OCI-M2 (cell line): ENCODE data around the gene WDR33.
A peak's percentile ranks its signal among the peaks of the same experiment; 100 is the strongest.

ENCODE experiments used
- DNase-seq: peaks from one replicate; lab custom pipeline; 2025; ENCODE audit not compliant: unreplicated experiment; lab: John Stamatoyannopoulos, UW

WDR33 gene

GRCh38 chr2:127721978-127722355 is 89.0 kb downstream of the WDR33 start:
- no peak for DNase-seq

DNA sequence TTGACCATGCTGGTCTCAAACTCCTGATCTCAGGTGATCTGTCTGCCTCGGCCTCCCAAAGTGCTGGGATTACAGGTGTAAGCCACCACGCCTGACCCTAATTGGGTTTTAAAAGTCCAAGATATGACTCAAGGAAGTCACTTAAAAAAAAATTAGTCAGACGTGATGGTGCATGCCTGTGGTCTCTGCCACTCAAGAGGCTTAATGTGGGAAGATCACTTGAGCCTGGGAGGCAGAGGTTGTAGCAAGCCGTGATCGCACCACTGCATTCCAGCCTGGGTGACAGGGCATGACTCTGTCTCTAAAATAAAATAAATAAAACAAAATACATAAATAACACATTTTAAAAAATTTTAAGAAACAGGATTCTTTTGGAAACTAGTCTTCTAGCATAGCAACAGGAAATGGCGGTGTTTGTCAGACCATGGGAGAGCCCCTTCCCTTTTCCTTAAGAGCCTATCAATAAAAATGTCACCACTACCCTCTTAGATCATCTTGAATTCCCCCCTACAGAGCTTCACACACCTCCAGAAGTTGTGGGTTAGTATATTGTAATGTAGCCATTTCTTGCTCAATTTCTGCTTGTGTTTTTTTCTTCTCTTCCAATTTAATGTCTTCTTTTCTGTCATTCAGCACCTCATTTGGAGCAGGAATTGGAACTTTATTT is 89.5 kb downstream of the WDR33 start:
- no peak for DNase-seq

DNA sequence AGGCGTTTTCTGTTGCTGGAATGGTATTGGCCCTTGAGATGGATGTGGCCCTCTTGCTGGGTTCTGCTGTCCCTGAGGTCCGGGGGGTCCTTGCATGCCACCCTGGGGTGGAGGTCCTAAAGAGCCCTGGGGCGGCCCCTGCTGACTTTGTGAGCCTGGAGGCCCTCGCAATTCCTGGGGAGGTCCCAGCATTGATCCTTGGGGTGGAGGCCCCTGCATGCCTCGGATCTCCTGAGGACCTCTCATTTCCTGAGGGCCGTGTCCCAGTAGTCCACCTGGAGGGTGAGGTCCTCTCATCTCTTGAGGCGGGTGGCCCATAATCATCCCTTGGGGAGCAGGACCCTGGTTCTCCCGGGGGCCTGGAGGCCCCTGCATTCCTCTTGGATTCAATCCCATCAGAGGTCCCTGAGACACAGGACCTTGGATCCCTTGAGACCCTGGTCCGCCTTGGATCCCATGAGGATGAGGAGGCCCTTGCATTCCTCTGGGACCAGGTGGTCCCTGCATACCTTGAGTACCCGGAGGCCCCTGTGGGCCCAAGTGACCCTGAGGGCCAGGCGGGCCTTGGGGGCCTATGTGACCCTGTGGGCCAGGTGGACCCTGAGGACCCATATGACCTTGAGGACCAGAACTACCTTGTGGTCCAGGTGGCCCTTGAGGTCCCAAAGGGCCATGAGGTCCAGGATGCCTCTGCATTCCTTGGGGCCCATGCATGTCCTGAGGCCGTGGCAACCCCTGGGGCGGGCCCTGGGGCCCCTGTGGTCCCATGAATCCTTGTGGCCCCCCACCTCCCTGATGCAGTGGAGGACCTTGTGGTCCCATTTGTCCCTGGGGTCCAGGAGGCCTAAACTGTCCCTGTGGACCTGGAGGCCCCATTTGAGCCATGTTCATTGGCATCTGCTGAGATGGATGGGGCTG is 91.4 kb downstream of the WDR33 start:
- DNase-seq = no peak

GRCh38 chr2:127718271-127718670 is 92.7 kb downstream of the WDR33 start:
- no peak for DNase-seq

DNA sequence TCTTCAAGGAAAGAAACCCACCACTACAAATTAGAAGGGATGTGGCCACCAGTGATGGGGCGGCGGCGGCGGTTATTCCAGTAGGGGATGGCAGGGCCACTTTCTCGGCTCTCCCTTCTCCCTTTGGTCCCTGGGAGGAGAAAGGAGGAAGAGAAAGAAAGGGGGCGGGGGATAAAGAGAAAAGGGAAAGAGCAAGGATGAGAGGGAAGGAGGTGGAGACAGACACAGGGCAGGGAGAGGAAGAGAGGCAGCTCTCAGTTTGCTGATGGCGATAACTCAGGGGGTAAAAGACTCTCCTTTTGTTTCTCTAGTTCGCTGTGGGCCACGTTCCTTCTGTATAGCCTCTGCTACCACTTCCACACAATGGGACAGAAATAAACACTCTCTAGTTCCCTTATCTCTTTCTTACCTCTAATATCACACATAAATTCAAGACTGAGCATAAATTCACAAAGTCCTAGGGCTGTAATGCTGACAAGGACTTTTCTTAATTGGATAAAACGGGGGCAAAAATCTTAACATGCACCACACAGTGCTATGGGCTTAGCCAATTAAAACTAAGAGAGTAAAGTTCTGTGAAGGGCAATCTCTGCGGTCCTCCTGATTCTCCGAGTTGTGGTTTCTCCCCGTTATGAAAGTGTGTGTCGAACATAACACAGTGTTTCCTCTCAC is 95.1 kb downstream of the WDR33 start:
- DNase-seq = no peak

DNA sequence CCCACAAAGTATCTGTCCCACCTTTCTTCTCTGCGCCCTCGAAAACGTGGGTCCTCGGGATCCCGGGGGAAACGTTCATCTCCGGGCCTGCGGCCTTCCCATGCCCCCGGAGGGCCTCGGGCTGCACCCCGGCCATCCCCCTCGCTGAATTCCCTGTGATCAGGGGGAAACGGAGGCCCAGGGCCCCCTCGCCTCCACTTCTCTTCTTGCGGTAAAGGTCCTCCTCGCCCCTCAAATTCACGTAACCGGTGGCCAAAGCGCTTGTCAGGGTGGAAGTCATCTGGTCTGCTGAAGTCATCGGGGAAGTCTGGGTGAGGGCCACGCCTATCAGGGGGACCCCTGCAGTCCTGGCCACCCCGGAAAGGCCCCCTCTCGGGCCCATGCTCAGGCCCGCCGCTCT is 97.4 kb downstream of the WDR33 start:
- no peak for DNase-seq

DNA sequence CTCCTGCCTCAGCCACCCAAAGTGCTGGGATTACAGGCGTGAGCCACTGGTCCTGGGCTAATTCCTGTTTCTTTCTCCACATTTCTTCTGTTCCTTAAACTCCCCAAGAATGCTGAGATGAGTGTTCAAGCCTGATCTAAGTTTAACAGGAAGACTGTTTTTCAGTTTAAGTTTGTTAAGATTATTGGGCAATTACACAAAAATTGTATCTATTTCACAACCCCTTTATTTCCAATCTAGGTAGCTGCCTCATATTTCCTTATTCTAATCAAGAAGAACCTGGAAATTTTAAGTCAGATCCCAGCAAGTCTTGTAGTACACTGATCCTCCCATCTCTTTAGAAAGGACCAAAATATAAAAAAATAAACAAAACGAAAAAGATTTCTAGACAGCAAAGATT is 98.0 kb downstream of the WDR33 start:
- DNase-seq = no peak

- no peak for DNase-seq
Observed at GRCh38 chr2:127709336-127709735, 101.6 kb downstream of the WDR33 start.

GRCh38 chr2:127707890-127708648 is 102.9 kb downstream of the WDR33 start:
- DNase-seq = no peak

GRCh38 chr2:127706215-127706990 is 104.6 kb downstream of the WDR33 start:
- DNase-seq = no peak

- DNase-seq = no peak
Observed at GRCh38 chr2:127705391-127706065, 105.4 kb downstream of the WDR33 start.

DNA sequence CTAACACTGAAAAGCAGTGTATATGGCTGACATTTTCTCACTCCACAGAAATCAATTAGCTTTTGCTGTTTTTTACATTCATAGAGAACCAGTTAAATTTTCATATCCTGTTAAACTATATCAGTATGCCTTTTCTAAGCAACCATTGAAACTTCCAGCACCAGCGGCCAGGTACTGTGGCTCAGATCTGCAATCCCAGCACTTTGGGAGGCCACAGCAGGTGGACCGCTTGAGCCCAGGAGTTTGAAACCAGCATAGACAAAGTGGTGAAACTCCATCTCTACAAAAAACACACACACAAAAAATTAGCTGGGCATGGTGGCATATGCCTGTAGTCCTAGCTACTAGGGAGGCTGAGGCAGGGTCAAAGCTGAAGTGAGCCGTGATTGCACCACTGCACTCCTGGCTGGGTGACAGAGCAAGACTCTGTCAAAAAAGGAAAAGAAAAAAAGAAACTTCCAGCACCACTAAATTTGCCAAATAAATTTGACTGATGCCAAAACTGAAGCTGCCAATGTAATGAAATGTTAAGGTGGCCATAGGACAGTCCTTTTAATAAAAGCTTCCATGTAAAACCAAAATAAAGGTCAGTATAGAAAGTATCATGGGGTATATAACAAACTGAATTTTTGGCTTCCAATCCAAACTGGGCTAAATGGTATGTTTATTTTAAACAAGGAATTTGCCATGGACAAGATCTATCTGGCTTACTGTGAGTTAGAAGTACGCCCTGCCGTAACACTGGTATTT is 106.2 kb downstream of the WDR33 start:
- no peak for DNase-seq

- no peak for DNase-seq
Observed at GRCh38 chr2:127703282-127703681, 107.7 kb downstream of the WDR33 start.

- no peak for DNase-seq
Observed at GRCh38 chr2:127702395-127703009, 108.5 kb downstream of the WDR33 start.

DNA sequence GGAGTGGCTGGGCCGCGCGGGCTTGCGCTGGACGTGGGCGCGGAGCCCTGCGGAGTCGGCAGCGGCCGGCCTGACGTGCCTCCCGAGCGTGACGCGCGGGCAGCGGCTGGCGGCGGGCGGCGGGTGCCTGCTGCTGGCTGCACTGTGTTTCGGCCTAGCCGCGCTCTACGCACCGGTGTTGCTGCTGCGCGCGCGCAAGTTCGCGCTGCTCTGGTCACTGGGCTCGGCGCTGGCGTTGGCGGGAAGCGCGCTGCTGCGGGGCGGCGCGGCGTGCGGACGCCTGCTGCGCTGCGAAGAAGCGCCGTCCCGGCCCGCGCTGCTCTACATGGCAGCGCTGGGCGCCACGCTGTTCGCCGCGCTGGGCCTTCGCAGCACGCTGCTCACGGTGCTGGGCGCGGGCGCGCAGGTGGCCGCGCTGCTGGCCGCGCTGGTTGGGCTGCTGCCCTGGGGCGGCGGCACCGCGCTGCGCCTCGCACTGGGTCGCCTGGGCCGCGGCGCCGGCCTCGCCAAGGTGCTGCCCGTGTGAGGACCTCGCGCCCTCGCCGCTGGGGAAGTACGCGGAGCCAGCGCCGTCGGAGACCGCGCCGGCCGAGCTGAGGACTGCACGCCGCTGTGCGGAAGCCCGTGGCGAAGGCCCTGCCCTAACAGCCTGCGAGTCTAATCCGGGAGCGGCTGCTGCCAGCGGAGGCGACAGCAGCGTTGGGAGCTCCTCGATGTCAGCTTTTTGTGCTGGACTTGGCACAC is 109.1 kb downstream of the WDR33 start:
- peak; percentile 16 for DNase-seq

- DNase-seq = peak; percentile 21
Observed at GRCh38 chr2:127701193-127701650, 109.7 kb downstream of the WDR33 start, which contains the start of gene SFT2D3. SFT2D3 (plus strand) TSS chr2:127701497; CDS start chr2:127701529, 32 bp downstream.

- no peak for DNase-seq
Observed at GRCh38 chr2:127700527-127701192, 110.3 kb downstream of the WDR33 start.
